HepG2 (cell line): ENCODE data around the gene KIF13A. TPM values are rescaled to one million over a fixed set of nuclear protein-coding genes. Genes with fewer than 3 reads are reported as not detected.
"Not testable (repeated sequence)": the region's sequence is repeated elsewhere in the genome, so short reads cannot be mapped to it uniquely, and the experiment has no call there.

Experiments
- ATAC-seq: fragments of 200-7000 bp; cut with Tn5 transposase; 3 replicates; pipeline ENCODE4 v1.9.1; 2020; ENCODE audit warnings: mild to moderate bottlenecking, moderate library complexity
- BruUV-seq: library from RNA; stranded (reverse); fragments of 400-500 nt; replicated peaks from 2 replicates; lab custom pipeline; 2021; lab: Mats Ljungman, UMichigan
- CTCF ChIA-PET: fragments of 300-600 bp; formaldehyde crosslinking; extraction: SDS; loops from one replicate; lab custom pipeline; 2021; ENCODE audit warnings: low total read pairs, inconsistent platforms, low intra/inter-chr PET ratio; lab: Yijun Ruan, JAX
- POLR2A ChIA-PET: fragments of 350-600 bp; sonication (Branson Sonifier 250); formaldehyde crosslinking; loops from one replicate; lab custom pipeline; 2020; ENCODE audit warnings: antibody characterized with exemption, inconsistent platforms; lab: Yijun Ruan, JAX
- DNase-seq: peaks from one replicate; pipeline ENCODE4 v3.0.0-alpha.2; 2015; ENCODE audit warnings: low spot score
- FAIRE-seq: peaks from 3 replicates; lab custom pipeline; 2011; peaks lifted over from hg19 to GRCh38; lab: Jason Lieb, UNC
- H2AFZ ChIP-seq: one replicate; pipeline ENCODE4 v1.6.1; 2011; ENCODE audit warnings: low read length, inconsistent platforms
- H3K27ac ChIP-seq: fragments of 300-600 bp; 3 replicates; pipeline ENCODE4 v1.8.0; 2011; ENCODE audit warnings: mixed run types, mild to moderate bottlenecking, mixed read lengths, low read length, inconsistent platforms; ENCODE audit not compliant: insufficient read depth; ENCODE audit errors: extremely low read length
- H3K27me3 ChIP-seq, 2 experiments: fragments of 200-600 bp in 1 of 2; 2 replicates in 1 of 2; 3 replicates in 1 of 2; pipeline versions ENCODE4 v1.6.0 to v1.8.0; 2011; ENCODE audit warnings: low read length in 2 of 2, mild to moderate bottlenecking in 2 of 2, moderate library complexity in 2 of 2, inconsistent platforms in 1 of 2; ENCODE audit not compliant: insufficient read depth in 2 of 2, control insufficient read depth in 1 of 2
- H3K36me3 ChIP-seq, 2 experiments: fragments of 200-600 bp in 1 of 2; replicated peaks in 1 of 2; 2 replicates in 1 of 2; 3 replicates in 1 of 2; pipeline versions ENCODE4 v1.5.1 to v1.8.0; 2011; ENCODE audit warnings: low read length in 2 of 2, inconsistent platforms in 1 of 2; ENCODE audit not compliant: insufficient read depth in 2 of 2, control insufficient read depth in 1 of 2
- H3K4me1 ChIP-seq: 2 replicates; pipeline ENCODE4 v1.5.1; 2012; ENCODE audit warnings: low read length, inconsistent platforms; ENCODE audit not compliant: insufficient read depth
- H3K4me2 ChIP-seq: 2 replicates; pipeline ENCODE4 v1.6.0; 2011; ENCODE audit warnings: low read depth, low read length, inconsistent platforms
- H3K4me3 ChIP-seq, 3 experiments: fragments of 200-600 bp in 1 of 3; sonication (generic), shearing (Covaris generic) in 1 of 3; replicated peaks in 1 of 3; 2 replicates each; pipeline ENCODE4 v1.5.1; 2011 to 2016; ENCODE audit warnings: low read length in 3 of 3, inconsistent platforms in 2 of 3, low read depth in 2 of 3, mild to moderate bottlenecking in 2 of 3, control low read depth in 1 of 3, mixed read lengths in 1 of 3; ENCODE audit not compliant: insufficient read depth in 1 of 3
- H3K79me2 ChIP-seq: one replicate; pipeline ENCODE4 v1.6.1; 2011; ENCODE audit warnings: low read length, inconsistent platforms; ENCODE audit not compliant: insufficient read depth
- H3K9ac ChIP-seq: 2 replicates; pipeline ENCODE4 v1.6.0; 2011; ENCODE audit warnings: mild to moderate bottlenecking, low read depth, low read length, inconsistent platforms; ENCODE audit not compliant: insufficient read depth
- H3K9me3 ChIP-seq: 2 replicates; pipeline ENCODE4 v1.5.1; 2012; ENCODE audit warnings: mild to moderate bottlenecking, low read length
- H4K20me1 ChIP-seq: 2 replicates; pipeline ENCODE4 v1.6.0; 2011; ENCODE audit warnings: inconsistent platforms, mild to moderate bottlenecking, low read length, moderate library complexity; ENCODE audit not compliant: insufficient read depth
- ATF7-NPFF ChIP-seq: sonication (generic); formaldehyde crosslinking; IDR thresholded peaks from 2 replicates; pipeline ENCODE4 v1.8.1; 2023; ENCODE audit warnings: mild to moderate bottlenecking, low read depth, missing genetic modification reagents, moderate library complexity
- CREB1 ChIP-seq, 2 experiments: fragments of 450-650 bp in 1 of 2; IDR thresholded peaks; 2 replicates each; pipeline ENCODE4 v1.6.1; 2016 to 2017; ENCODE audit warnings: control low read depth in 1 of 2, mild to moderate bottlenecking in 1 of 2, missing compliant biosample characterization in 1 of 2, missing genetic modification characterization in 1 of 2
- FOXO4 ChIP-seq: sonication (generic); formaldehyde crosslinking; conservative IDR thresholded peaks from 2 replicates; pipeline ENCODE4 v1.8.1; 2023; ENCODE audit warnings: missing genetic modification reagents
- GATAD2A ChIP-seq: IDR thresholded peaks from 2 replicates; pipeline ENCODE4 v1.6.1; 2016
- KLF12 ChIP-seq: sonication (generic); formaldehyde crosslinking; IDR thresholded peaks from 2 replicates; pipeline ENCODE4 v1.4.0; 2020; ENCODE audit warnings: missing genetic modification reagents, borderline replicate concordance
- NFYB ChIP-seq: sonication (generic); formaldehyde crosslinking; IDR thresholded peaks from 2 replicates; pipeline ENCODE4 v1.4.0; 2020; ENCODE audit warnings: missing genetic modification reagents
- NFYC ChIP-seq: IDR thresholded peaks from 2 replicates; pipeline ENCODE4 v1.6.1; 2016; ENCODE audit warnings: missing genetic modification reagents, missing compliant biosample characterization
- NR0B2 ChIP-seq: sonication (generic); formaldehyde crosslinking; IDR thresholded peaks from 2 replicates; pipeline ENCODE4 v1.4.0; 2020; ENCODE audit warnings: mild to moderate bottlenecking, missing genetic modification reagents
- POGZ ChIP-seq: sonication (generic); formaldehyde crosslinking; IDR thresholded peaks from 2 replicates; pipeline ENCODE4 v1.4.0; 2020; ENCODE audit warnings: mild to moderate bottlenecking, missing genetic modification reagents
- RFXAP ChIP-seq: sonication (generic); formaldehyde crosslinking; IDR thresholded peaks from 2 replicates; pipeline ENCODE4 v1.4.0; 2020; ENCODE audit warnings: missing genetic modification reagents, borderline replicate concordance
- SMAD9 ChIP-seq: sonication (generic); formaldehyde crosslinking; IDR thresholded peaks from 2 replicates; pipeline ENCODE4 v1.5.1; 2020; ENCODE audit warnings: mild to moderate bottlenecking, missing genetic modification reagents
- SP4 ChIP-seq: sonication (generic); formaldehyde crosslinking; IDR thresholded peaks from 2 replicates; pipeline ENCODE4 v1.8.1; 2023; ENCODE audit warnings: mild to moderate bottlenecking, missing genetic modification reagents
- ZBTB33 ChIP-seq: sonication (generic); formaldehyde crosslinking; IDR thresholded peaks from 2 replicates; pipeline ENCODE4 v1.4.0; 2020; ENCODE audit warnings: missing genetic modification reagents
- ZBTB38 ChIP-seq: sonication (generic); formaldehyde crosslinking; IDR thresholded peaks from 2 replicates; pipeline ENCODE4 v1.5.1; 2020; ENCODE audit warnings: mild to moderate bottlenecking, missing genetic modification reagents
- ZNF503 ChIP-seq: sonication (generic); formaldehyde crosslinking; IDR thresholded peaks from 2 replicates; pipeline ENCODE4 v1.4.0; 2020; ENCODE audit warnings: missing genetic modification reagents
- ZNF547 ChIP-seq: sonication (generic); formaldehyde crosslinking; IDR thresholded peaks from 2 replicates; pipeline ENCODE4 v1.5.1; 2020; ENCODE audit warnings: mild to moderate bottlenecking, missing genetic modification reagents
- ZNF652 ChIP-seq: IDR thresholded peaks from 2 replicates; pipeline ENCODE4 v1.6.1; 2016; ENCODE audit warnings: low read depth, borderline replicate concordance
- WGBS: methylation state at CpG from one replicate; pipeline ENCODE4 v1.1.6; 2017; ENCODE audit warnings: low lambda C conversion rate; 5-methylcytosine and 5-hydroxymethylcytosine counted together
- in situ Hi-C: cut with HindIII; loops from 2 replicates; pipeline ENCODE4 v1.10.0; 2017; ENCODE audit warnings: low pct_unique_long_range_greater_than_20kb; ENCODE audit not compliant: extremely low pct_ligation_motif_present
- intact Hi-C: fragments of 100-400 bp; cut with micrococcal nuclease; formaldehyde crosslinking; loops from one replicate; pipeline ENCODE4 v1.10.0; 2022; ENCODE audit not compliant: unreplicated experiment
- polyA plus RNA-seq, 8 experiments: library from polyadenylated mRNA; depleted of rRNA in 3 of 8; stranded (reverse) in 7 of 8; unstranded in 1 of 8; fragments of >200 nt; fragmentation: Illumina TruSeq in 4 of 8; extraction: Trizol in 4 of 8; gene quantifications; 2 replicates each; pipeline versions ENCODE4 v1.2.1 to v1.2.3, GENCODE V29; 2011 to 2016; ENCODE audit warnings: low read depth in 4 of 8, missing spikeins in 1 of 8, mixed read lengths in 1 of 8; ENCODE audit not compliant: insufficient read depth in 1 of 8
- total RNA-seq, 5 experiments: library from RNA; depleted of rRNA; stranded (reverse); fragments of >200 nt; fragmentation: Illumina TruSeq; extraction: Trizol; gene quantifications; 2 replicates each; pipeline ENCODE4 v1.2.3, GENCODE V29; 2016; ENCODE audit warnings: low read depth in 1 of 5

Gene KIF13A
- total and polyA plus RNA-seq, 2 of the 13 experiments (the other 11 are each of a cell fraction or from before 2014, with no cell fraction given): 21.1 to 37.2 TPM

GRCh38 chr6:18021166-18021850, 33.9 kb upstream of the KIF13A start (continued):
- TF ChIP-seq FOXO4 (CRISPR knock-in tag) (no peak), ATF7-NPFF (peak; percentile 61; the same call in 1 of the 2 replicates), NR0B2 (CRISPR knock-in tag) (no peak), SMAD9 (no peak), GATAD2A (CRISPR knock-in tag) (0 out of 2 replicates have a peak, but pooled peaks have one; percentile 5), RFXAP (no peak), ZBTB38 (peak; percentile 70; the same call in 1 of the 2 replicates), POGZ (0 out of 2 replicates have a peak, but pooled peaks have one; percentile 12), SP4 (CRISPR knock-in tag) (0 out of 2 replicates have a peak, but pooled peaks have one; percentile 36)

GRCh38 chr6:18020545-18020944, 33.1 kb upstream of the KIF13A start:
- H3K27me3 ChIP-seq; H3K9me3 ChIP-seq; BruUV-seq; H3K36me3 ChIP-seq; in situ Hi-C loops; H3K79me2 ChIP-seq; H3K27ac ChIP-seq; H4K20me1 ChIP-seq; DNase-seq; intact Hi-C loops; CTCF ChIA-PET; TF ChIP-seq CREB1 (IDR thresholded peaks at IDR 0.05): not testable (repeated sequence)
- 45% methylated on average over 5 of the region's 5 CpGs for WGBS
- peak overlapping the region; percentile 27 to 57 (median 44); a peak in 4 of 6 replicates for H3K4me3 ChIP-seq
- peak overlapping the region; percentile 49; the same call in 1 of the 2 replicates for H3K9ac ChIP-seq
- H3K4me1 ChIP-seq: peaks cover 28% of the 10 kb centered on the region
- H2AFZ ChIP-seq: peak overlapping the region; percentile 81
- FAIRE-seq: peak; percentile 8
- TF ChIP-seq ZNF547 (CRISPR knock-in tag): 0 out of 2 replicates have a peak, but pooled peaks have one; percentile 19
- TF ChIP-seq CREB1 (CRISPR knock-in tag; IDR thresholded peaks at IDR 0.05): 0 out of 2 replicates have a peak, but pooled peaks have one; percentile 18
- TF ChIP-seq NFYB (CRISPR knock-in tag): peak; percentile 79
- TF ChIP-seq ZNF503: 0 out of 2 replicates have a peak, but pooled peaks have one; percentile 22
- TF ChIP-seq NFYC (CRISPR knock-in tag): peak; percentile 80
- TF ChIP-seq ZBTB33 (CRISPR knock-in tag): 0 out of 2 replicates have a peak, but pooled peaks have one; percentile 24
- peak; percentile 61 for TF ChIP-seq ZNF652 (CRISPR knock-in tag)
- 0 out of 2 replicates have a peak, but pooled peaks have one; percentile 32 for TF ChIP-seq KLF12 (CRISPR knock-in tag)
- peak overlapping the region; percentile 66 for H3K4me2 ChIP-seq
- ATAC-seq: peak; percentile 11
- POLR2A ChIA-PET: interaction anchor here (1.0 to 1.7 kb wide), 4 partner anchors 10 to 101 kb away, joined by 3 to 6 read pairs (median 4); partner anchors contain the start of gene NHLRC1
